K562 (cell line): Measurements from ENCODE around the gene LYSMD4.
"Not testable (repeated sequence)": the region's sequence is repeated elsewhere in the genome, so short reads cannot be mapped to it uniquely, and the experiment has no call there.

Source experiments
- BCLAF1 ChIP-seq, 2 experiments: fragments of 450-650 bp in 1 of 2; IDR thresholded peaks; 2 replicates each; pipeline ENCODE4 v1.6.1; 2011 to 2017; ENCODE audit warnings: low read depth in 2 of 2, antibody characterized with exemption in 1 of 2, borderline replicate concordance in 1 of 2, low read length in 1 of 2, mild to moderate bottlenecking in 1 of 2, mixed read lengths in 1 of 2; ENCODE audit not compliant: control insufficient read depth in 1 of 2
- MAFK ChIP-seq: IDR thresholded peaks from 2 replicates; pipeline ENCODE4 v1.6.1; 2011; ENCODE audit warnings: low read length, improper control_type of control experiment
- SIN3A ChIP-seq, 2 experiments: fragments of 150-350 bp in 1 of 2; IDR thresholded peaks; 2 replicates each; pipeline ENCODE4 v1.6.1; 2011 to 2016; ENCODE audit warnings: borderline replicate concordance in 2 of 2, low read depth in 2 of 2, low read length in 2 of 2, mild to moderate bottlenecking in 2 of 2, moderate library complexity in 2 of 2; ENCODE audit not compliant: control insufficient read depth in 1 of 2
- SRSF9 ChIP-seq: fragments of 200-400 bp; formaldehyde crosslinking; IDR thresholded peaks from 2 replicates; pipeline ENCODE4 v1.6.1; 2017; ENCODE audit warnings: low read depth, low read length, borderline replicate concordance
- TOE1 ChIP-seq, 2 experiments: fragments of 450-650 bp in 1 of 2; sonication (generic) in 1 of 2; formaldehyde crosslinking in 1 of 2; IDR thresholded peaks; 2 replicates each; pipeline versions ENCODE4 v1.7.1 to v1.8.0; 2016 to 2022; ENCODE audit warnings: borderline replicate concordance in 2 of 2, mild to moderate bottlenecking in 2 of 2, antibody characterized with exemption in 1 of 2, inconsistent platforms in 1 of 2, low read depth in 1 of 2, missing genetic modification reagents in 1 of 2, moderate library complexity in 1 of 2
- TF ChIP-seq, protein P1 (sequence below), 3 experiments: IDR thresholded peaks in 2 of 3; conservative IDR thresholded peaks in 1 of 3; 2 replicates each; pipeline ENCODE4 v1.5.1; 2011 to 2012; ENCODE audit warnings: low read length in 3 of 3, mild to moderate bottlenecking in 3 of 3, control low read depth in 2 of 3, improper control_type of control experiment in 1 of 3, inconsistent platforms in 1 of 3, low read depth in 1 of 3, mixed read lengths in 1 of 3, moderate library complexity in 1 of 3; ENCODE audit not compliant: insufficient read depth in 2 of 3
- TF ChIP-seq, protein P2 (sequence below): sonication (generic); formaldehyde crosslinking; IDR thresholded peaks from 2 replicates; pipeline ENCODE4 v1.8.0; 2022; ENCODE audit warnings: mild to moderate bottlenecking, missing genetic modification reagents, borderline replicate concordance

DNA sequence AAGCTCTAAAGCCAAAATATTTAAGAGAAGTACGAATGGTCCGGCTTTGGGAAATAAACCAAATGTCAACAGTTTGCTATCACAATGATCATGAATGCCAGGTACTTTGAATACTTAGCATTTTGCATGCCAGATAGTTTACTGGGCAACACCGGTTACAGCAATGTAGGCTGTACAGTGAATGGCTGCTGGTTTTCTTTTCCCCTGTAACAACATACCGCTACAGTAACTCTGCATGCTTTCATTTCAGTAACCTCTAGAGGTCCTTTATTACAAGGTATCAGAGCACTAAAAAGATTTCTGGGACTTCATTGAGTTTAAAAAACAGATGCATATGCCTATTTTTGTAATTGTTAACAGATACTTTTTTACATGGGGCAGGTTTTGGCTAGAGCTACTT lies 48.8 kb upstream of the LYSMD4 start:
- TF ChIP-seq, protein P1, sequence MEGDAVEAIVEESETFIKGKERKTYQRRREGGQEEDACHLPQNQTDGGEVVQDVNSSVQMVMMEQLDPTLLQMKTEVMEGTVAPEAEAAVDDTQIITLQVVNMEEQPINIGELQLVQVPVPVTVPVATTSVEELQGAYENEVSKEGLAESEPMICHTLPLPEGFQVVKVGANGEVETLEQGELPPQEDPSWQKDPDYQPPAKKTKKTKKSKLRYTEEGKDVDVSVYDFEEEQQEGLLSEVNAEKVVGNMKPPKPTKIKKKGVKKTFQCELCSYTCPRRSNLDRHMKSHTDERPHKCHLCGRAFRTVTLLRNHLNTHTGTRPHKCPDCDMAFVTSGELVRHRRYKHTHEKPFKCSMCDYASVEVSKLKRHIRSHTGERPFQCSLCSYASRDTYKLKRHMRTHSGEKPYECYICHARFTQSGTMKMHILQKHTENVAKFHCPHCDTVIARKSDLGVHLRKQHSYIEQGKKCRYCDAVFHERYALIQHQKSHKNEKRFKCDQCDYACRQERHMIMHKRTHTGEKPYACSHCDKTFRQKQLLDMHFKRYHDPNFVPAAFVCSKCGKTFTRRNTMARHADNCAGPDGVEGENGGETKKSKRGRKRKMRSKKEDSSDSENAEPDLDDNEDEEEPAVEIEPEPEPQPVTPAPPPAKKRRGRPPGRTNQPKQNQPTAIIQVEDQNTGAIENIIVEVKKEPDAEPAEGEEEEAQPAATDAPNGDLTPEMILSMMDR (IDR thresholded peaks at IDR 0.05 in 2 of 3, conservative IDR thresholded peaks at IDR 0.05 in 1 of 3; ENCODE audit: insufficient read depth in 2 of 3, low read depth in 1 of 3, low read length in 3 of 3): not testable (repeated sequence)
- TF ChIP-seq MAFK; SRSF9; BCLAF1 (IDR thresholded peaks at IDR 0.05; ENCODE audit: borderline replicate concordance in 1 of 2, control insufficient read depth in 1 of 2, low read depth in 2 of 2, low read length in 1 of 2); TOE1 (IDR thresholded peaks at IDR 0.05; ENCODE audit: borderline replicate concordance); TOE1 (CRISPR knock-in tag; IDR thresholded peaks at IDR 0.05; ENCODE audit: borderline replicate concordance, low read depth); SIN3A (IDR thresholded peaks at IDR 0.05; ENCODE audit: borderline replicate concordance in 2 of 2, control insufficient read depth in 1 of 2, low read depth in 2 of 2, low read length in 2 of 2): not testable (repeated sequence)
- TF ChIP-seq, protein P2, sequence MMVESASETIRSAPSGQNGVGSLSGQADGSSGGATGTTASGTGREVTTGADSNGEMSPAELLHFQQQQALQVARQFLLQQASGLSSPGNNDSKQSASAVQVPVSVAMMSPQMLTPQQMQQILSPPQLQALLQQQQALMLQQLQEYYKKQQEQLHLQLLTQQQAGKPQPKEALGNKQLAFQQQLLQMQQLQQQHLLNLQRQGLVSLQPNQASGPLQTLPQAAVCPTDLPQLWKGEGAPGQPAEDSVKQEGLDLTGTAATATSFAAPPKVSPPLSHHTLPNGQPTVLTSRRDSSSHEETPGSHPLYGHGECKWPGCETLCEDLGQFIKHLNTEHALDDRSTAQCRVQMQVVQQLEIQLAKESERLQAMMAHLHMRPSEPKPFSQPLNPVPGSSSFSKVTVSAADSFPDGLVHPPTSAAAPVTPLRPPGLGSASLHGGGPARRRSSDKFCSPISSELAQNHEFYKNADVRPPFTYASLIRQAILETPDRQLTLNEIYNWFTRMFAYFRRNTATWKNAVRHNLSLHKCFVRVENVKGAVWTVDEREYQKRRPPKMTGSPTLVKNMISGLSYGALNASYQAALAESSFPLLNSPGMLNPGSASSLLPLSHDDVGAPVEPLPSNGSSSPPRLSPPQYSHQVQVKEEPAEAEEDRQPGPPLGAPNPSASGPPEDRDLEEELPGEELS (CRISPR knock-in tag): not testable (repeated sequence)
